Stimulated activated CD4-positive, alpha-beta T cell treated with anti-CD3 and anti-CD28 coated beads, Interleukin-4, amount 100 ng/mL, for 24 hours (primary cell): ENCODE data around the gene OPRM1.
A peak's percentile ranks its signal among the peaks of the same experiment; 100 is the strongest.

ENCODE experiments used
- DNase-seq: peaks from one replicate; pipeline ENCODE4 v3.0.0-alpha.2; 2020

The OPRM1 gene

DNA sequence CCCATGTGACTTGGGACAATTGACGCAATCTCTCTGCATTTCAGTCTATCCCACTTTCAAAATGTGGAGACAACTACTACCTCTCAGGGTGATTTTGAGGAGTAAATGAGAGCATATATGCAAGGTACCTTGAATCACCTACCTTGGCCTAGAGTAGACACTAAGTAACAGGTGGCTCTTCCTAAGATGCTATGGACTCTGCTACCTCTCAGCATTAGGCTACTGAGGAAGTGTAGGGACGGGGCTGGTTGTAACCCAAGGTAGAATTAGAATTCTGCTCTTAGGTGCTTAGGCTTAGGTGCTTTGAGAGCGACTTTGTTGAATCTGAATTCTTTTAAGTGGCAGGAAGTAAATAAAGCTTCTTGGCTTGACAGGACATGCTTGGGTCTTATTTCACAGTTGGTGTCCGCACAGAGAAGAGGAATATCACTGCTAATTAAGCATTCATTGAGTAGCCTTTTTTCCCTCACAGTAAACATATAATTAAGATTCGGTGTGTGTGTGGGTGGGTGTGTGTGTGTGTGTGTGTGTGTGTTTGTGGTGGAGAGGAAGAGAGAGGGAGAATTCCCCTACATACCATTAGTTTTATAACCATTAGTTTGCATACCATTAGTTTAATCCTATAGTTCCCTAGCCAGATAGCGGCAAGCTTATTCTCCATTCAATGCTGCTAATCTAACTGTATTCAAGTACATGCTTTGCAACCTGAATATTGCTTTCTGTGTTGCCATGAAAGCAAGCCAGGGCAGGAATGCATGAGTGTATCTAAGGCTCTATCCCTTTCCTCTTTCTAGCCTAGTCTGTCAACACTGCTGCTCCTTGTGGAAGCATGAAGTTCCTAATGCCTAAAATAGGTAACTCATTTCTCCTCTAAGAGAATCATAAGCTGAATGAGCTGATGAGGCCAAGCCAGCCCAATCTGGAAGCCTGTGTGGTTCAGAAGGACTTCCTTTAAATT is 205.0 kb downstream of the OPRM1 start:
- DNase-seq: peak; percentile 19

GRCh38 chr6:154245506-154245905 is 206.5 kb downstream of the OPRM1 start:
- no peak for DNase-seq

DNA sequence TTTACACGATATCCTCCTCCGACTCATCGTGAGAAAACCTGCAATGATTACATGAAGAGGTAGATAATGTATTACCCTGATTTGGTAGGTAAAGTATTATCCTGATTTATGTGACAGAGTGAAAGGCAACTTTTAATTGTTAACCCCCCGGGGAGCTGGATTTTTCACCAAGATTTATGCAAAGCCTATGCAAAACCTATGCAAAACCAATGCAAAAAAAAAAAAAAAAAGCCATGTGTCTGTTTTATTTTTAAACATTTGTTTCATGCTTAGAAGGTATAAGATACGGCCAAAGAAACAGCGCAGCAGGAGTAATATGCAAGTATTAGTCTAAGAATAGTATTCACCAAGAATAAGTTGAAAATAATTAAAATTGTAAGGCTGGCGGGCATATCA is 207.7 kb downstream of the OPRM1 start:
- DNase-seq: no peak

DNA sequence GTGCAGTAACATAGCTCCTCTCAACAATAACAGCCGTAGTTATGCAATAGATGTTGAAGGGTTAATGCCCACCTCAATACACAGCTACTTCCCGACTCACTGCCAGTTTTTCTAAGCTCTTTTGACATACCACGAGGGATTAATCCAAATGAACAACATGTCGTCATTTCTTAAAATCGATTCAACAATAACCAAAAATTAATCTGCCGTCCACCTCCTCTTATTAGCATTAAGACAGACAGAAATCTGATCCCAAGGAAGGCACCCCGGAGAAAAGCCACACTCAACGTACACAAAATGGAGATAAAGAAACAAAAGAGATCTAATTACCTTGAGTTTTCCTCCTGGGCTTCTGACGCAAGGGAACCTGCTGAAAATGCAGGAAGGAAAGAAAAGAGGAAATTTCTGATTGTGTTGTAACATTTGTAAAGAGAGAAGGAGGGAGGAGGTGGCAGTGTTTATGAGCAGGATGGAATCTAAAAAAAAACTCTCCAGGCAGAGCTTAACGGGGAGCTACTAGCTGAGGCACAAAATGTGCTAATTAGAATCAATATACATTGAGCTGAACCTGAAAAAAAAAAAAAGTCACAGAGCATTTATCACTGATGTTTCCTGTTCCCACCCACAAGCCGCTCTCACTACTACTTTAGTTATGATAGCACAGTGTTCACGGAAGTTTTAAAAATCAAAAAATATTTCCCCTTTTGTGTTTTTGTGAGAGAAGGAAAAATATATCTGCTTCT is 208.2 kb downstream of the OPRM1 start:
- peak; percentile 55 for DNase-seq

- peak; percentile 35 for DNase-seq
Observed at GRCh38 chr6:154249499-154250298, 210.7 kb downstream of the OPRM1 start.

- DNase-seq: peak; percentile 17
Observed at GRCh38 chr6:154251116-154251515, 212.1 kb downstream of the OPRM1 start.

- DNase-seq: no peak
Observed at GRCh38 chr6:154252678-154253077, 213.6 kb downstream of the OPRM1 start.

GRCh38 chr6:154257067-154257466 is 218.0 kb downstream of the OPRM1 start:
- DNase-seq: no peak

GRCh38 chr6:154258064-154258757 is 219.2 kb downstream of the OPRM1 start:
- no peak for DNase-seq

GRCh38 chr6:154261688-154262397 is 222.8 kb downstream of the OPRM1 start:
- no peak for DNase-seq

GRCh38 chr6:154266560-154267099 is 227.6 kb downstream of the OPRM1 start:
- no peak for DNase-seq

DNA sequence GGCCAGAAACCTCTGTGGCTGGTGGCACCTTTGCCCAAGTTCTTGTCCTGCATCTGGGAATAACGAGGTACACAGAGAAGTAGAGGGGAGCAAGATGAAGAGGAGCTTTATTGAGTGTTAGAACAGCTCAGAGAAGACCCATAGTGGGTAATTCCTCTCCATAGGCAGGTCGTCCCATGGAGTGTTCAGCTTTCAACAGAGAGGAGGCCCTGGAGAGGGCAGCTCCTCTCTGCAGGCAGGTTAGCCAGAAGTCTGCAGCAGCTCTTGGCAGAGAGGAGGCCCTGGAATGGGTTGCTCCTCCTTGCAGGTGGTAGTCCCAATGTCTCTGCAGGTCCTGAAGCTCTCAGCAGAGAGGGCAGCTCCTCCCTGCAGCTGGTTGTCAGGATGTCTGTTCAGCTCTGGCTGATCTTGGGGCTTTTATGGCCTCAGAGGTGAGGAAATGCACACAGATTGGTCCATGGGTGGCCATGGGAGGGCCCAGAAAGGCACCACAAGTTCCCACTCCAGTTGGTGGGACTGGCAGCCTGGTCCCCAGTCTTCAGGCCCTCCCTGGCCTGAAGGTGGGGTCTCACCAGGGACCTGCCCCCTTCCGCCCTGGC is 228.6 kb downstream of the OPRM1 start:
- no peak for DNase-seq

DNA sequence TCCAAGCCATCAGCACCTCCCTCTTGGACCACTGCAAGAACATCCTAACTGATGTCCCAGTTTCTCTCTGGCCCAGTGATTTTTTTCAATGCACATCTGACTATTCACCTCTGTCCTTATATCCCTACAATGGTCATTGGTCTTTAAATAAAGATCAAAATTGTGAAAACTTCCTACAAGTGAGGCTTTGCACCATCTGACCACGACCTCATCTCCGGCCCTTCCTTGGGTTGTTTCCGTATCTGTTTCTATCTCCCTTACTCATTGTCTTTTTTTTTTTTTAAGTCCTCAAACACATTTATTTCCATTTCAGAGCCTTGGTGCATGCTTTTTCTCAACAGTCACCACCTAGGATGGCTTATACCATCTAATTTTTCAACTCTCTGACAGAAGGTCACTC is 229.4 kb downstream of the OPRM1 start:
- DNase-seq: no peak

- no peak for DNase-seq
Observed at GRCh38 chr6:154274168-154274567, 235.1 kb downstream of the OPRM1 start.

DNA sequence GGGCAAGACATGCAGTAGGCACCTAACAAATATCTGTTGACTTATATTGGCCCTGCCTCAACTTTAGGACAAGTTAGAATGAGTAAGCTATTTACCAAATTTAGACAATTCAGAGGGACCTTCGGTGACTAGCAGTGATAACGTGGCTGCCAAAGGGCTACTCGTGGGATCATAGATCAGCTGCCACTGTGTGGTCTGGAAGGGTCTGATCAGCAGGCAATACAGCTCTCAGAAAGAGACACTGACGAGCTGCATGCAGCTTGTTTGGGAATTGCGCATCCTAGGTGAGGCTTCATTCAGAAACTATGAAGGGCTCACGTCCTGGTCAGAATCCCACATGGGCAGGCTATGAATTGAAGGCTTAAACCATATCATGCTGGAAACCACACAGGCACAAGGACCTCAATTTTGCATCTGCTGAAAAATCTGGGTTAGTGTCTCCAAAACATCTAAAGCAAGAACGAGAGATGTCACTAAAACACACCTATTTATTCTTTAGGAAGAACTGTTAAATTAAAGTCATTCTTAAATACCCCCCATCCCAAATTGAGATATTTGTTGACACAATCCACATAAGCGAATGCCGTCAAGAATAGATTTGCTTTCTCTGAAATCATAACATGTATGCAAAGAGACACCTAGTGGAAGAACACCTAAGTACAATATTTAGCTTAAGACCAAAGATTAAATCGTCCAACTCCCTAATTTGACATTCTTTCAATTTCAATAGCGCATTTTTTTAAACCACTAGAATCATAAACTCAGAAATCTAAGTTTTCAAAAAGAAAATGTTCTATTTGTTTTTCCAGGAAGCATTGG is 238.0 kb downstream of the OPRM1 start:
- no peak for DNase-seq

GRCh38 chr6:154277629-154278017 is 238.6 kb downstream of the OPRM1 start:
- peak; percentile 30 for DNase-seq

DNA sequence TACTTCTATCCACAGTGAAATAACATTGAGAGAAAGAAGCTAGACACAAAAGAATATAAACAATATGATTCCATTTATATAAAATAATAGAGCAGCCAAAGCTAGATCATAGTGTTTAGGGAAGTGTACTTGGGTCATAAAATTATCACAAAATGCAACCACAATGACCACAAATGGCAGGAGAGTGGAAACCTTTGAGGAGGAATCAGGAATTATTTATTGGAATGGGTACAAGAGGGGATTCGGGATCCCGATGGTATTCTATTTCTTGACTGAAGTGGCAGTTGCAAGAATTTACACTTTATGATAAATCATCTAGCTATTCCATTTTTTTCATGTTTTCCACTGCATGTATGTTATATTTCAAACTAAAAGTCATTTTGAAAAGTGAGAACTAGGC is 241.5 kb downstream of the OPRM1 start:
- DNase-seq: no peak

GRCh38 chr6:154284313-154284853 is 245.3 kb downstream of the OPRM1 start:
- DNase-seq: no peak

DNA sequence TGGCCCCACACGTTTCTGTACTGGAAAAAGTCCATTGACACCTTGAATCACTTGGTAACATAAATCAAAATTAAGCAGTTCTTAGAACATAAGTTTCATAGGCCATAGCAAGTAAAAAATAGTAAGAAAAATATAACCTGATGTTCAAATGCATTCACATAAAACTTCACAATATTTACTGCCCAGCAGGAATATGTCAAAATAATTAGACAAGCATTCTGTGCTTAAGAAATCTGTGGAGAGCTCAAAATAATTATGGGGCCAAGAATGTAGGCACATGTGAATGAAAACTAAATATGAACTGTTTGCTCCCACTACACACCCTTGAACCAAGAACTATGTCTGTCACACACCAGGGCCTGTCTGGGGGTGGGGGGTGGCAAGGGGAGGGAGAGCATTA is 246.8 kb downstream of the OPRM1 start:
- DNase-seq: no peak
